KOPT-K1 (cell line): ENCODE data around the gene MEF2A.
A peak's percentile ranks its signal among the peaks of the same experiment; 100 is the strongest.
"Not testable (repeated sequence)": the region's sequence is repeated elsewhere in the genome, so short reads cannot be mapped to it uniquely, and the experiment has no call there.

Experiments
- H3K27ac ChIP-seq: fragments of 200-600 bp; sonication (generic); 2 replicates; pipeline ENCODE4 v1.5.1; 2016; ENCODE audit warnings: antibody characterized with exemption, mild to moderate bottlenecking, low read depth, low read length; ENCODE audit not compliant: poor library complexity, severe bottlenecking
- H3K36me3 ChIP-seq: fragments of 200-600 bp; sonication (generic); 2 replicates; pipeline ENCODE4 v1.5.1; 2017; ENCODE audit warnings: antibody characterized with exemption, mild to moderate bottlenecking, low read length, moderate library complexity; ENCODE audit not compliant: insufficient read depth
- H3K9me3 ChIP-seq: fragments of 200-600 bp; sonication (generic); 2 replicates; pipeline ENCODE4 v1.5.1; 2017; ENCODE audit warnings: antibody characterized with exemption, low read length, mild to moderate bottlenecking; ENCODE audit not compliant: insufficient read depth, poor library complexity, severe bottlenecking

MEF2A gene

DNA sequence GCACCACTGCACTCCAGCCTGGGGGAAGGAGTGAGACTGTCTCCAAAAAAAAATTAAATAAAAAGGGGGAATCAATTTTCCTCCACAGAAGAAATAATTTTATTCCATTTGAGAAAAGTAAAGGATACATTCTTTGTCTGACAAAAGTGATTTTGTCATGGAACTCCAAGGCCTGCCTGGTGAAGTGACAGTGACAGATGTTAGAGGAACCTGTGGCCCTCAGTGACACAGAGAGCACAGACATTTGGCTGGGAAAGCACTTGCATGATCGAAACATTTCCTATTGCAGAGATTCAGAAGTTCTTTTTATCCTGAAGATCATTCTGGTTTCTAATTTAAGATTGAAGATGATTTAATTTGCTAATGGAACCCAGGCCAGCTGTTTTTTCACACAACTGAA, 161.5 kb downstream of the MEF2A start:
- H3K9me3 ChIP-seq = no peaks in the 10 kb centered on the region

DNA sequence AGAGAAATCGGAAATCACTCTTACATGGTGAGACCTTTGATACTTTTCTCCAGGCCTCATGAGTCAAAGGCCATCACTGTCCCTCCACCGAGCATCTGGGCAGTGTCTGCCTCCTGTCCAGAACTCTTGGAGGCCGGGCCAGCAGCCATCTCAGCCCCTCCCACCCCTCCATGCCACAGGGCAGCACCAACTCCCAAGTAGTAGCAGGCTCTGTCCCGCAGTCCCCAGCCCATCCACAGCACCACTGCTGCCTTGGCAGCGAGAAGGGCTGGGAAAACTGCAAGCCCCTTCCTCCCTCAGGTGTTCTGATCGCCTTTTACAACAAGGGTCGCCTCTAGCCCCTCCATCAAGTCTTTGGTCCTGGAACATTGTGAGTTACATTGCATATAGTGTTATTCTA, 161.9 kb downstream of the MEF2A start:
- H3K27ac ChIP-seq = no peak overlapping the region
- no peaks in the 10 kb centered on the region for H3K9me3 ChIP-seq
- peaks cover 31% of the 10 kb centered on the region for H3K36me3 ChIP-seq

More for the DNA sequence above, 161.5 kb downstream of the MEF2A start:
- no peak overlapping the region for H3K27ac ChIP-seq
- H3K36me3 ChIP-seq = peaks cover 31% of the 10 kb centered on the region

DNA sequence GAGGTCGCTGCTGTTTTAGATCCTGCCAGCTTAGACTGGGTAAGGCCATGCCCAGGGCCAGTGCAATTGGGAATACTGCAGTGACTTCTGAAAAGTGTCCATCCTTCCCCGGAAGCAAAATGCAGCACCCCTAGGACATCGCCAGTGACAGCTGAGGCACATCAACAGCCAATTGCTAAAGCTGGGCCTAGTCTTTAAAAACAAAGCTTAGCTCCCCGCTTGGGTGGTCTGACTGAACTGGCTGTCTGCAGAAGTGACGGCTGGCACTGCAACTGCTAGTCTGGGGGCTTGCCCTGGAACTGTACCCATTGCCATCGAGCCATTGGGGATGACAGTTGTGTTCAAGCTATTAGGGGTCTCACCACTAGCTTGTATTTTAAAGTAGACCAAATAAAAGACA, 163.1 kb downstream of the MEF2A start:
- Histone ChIP-seq H3K9me3 (no peaks in the 10 kb centered on the region), H3K36me3 (peaks cover 31% of the 10 kb centered on the region), H3K27ac (no peak overlapping the region)

DNA sequence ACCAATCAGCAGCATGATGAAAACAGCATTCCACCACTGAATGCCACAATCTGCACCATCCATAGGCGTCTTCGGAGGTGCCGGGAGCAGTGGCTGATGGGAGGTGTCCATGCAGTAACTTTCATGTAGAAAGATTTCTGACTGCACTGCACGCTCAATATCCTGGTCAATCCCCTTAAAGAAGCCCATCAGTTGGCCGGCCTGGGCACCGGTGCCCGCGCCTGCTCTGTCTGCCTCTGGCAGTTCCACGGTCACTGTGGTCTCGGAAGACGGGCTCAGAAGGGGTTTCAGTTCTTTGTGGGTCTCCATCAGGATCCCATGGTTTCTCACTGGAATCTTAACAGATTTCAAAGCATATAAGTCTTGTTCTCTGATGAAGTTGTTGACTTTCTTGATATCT, 163.5 kb downstream of the MEF2A start:
- Histone ChIP-seq H3K27ac (no peak overlapping the region), H3K36me3 (peaks cover 31% of the 10 kb centered on the region), H3K9me3 (no peaks in the 10 kb centered on the region)

DNA sequence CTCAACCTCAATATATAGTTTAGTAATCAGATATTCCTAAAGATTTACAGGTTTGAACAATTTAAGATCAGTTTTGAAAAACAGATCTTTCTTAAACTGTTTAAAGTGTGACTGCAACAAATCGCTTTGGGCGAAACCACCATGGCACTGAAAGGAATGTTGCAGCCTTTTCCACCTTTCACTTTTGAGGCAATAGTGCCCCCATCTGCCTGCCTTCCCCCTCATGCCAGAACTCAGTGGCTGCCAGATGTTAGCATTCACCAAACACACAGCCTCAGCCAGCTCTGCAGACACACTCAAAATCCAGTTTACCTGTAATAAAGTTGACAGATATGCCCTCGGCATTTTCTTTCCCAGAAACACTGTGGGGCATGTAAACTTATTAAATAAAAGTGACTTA, 164.1 kb downstream of the MEF2A start:
- peaks cover 31% of the 10 kb centered on the region for H3K36me3 ChIP-seq
- H3K27ac ChIP-seq = no peak overlapping the region

DNA sequence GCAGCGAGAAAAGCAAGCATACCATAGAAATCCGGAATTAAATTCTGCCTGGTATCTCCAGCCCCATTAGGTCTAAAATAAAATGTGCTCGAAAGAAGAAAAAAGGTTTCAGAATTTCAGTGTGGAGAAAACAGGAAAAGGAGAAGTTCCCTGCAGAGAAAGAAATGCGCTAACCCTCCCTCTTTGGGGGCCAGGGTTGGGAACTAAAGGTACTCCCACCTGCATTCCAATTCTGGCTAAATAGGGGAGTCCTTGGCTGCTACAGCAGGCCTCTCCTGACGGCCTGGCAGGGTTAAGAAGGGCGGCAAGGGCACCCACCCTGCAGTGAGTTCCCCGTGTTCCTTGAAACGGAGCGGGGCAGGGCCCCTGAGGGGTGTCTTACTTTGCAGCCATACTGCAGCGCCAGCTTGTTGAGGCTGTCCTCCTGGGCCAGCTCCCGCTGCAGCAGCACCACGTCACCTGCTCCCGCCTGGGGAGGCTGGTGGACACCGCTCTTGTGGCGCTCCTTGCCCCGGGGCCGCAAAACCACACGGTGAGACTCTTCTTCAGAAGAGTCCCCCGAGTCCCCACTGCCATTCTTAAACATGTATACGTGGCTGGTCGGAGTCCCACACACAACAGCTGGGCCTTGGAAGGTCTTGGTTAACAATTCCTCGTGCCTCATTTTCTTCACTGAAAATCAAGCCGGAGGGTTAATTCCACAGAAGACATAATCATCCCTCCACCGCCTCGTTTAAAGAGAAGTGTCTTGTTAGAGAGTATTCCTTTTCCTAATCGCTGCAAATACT, 165.7 kb downstream of the MEF2A start:
- H3K9me3 ChIP-seq = no peaks in the 10 kb centered on the region
- H3K36me3 ChIP-seq = peaks cover 31% of the 10 kb centered on the region
- no peak overlapping the region for H3K27ac ChIP-seq

More for the DNA sequence above, 164.1 kb downstream of the MEF2A start:
- no peaks in the 10 kb centered on the region for H3K9me3 ChIP-seq

DNA sequence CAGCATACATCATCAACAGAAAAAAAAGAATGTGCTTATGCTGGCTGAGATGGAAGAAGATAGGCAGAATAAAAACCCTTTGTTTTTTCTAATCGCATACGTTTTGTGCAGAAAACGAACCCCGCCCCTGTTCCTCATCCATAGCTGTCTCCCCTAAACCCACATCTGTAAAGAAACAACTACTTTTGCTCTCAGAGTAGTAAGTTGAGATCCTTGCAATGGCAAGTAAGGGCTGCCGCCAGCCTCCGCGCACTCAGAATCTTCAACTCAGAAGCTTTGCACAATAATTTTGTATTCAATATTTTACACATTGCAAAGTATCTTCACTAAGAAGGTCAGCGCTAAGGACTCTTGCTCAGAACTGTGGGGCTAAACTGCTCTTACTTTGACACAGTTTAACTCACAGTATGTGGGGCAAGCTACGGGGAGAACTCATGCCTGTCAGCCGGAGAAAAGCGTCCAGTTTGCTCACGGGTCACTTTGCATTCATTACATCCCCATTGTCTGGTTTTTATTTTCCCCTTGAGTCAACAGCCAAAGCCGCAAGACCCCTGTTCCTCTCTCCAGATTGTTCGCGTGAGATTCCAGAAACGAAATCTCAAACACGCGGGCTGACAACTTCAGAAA, 166.5 kb downstream of the MEF2A start:
- H3K9me3 ChIP-seq = no peaks in the 10 kb centered on the region
- H3K27ac ChIP-seq = peak overlapping the region; percentile 70
- peaks cover 31% of the 10 kb centered on the region for H3K36me3 ChIP-seq

DNA sequence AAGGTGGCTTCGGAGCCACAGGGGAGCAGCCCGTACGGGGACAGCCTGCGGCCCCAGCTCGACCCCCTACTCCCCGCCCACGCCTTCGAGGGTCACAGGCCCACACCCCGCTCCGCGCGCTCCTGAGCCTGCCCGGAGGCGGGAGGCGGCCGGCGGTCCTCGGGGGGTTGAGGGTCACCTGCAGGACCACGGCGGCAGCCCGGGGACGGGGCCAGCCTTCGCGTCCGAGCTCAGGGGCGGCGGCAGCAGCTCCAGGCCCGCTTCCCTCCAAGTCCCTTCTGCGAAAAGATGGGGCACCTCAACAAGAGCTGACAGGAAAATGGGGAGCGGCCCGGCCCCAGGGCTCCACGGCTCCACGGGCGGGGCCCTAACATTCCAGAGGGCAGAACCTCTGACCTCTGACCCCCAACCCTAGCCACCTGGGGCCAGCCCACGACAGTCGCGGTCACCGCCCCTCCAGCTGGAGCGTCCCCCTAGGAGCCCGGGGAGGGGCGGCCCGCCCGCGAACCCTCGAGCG, 167.0 kb downstream of the MEF2A start:
- no peaks in the 10 kb centered on the region for H3K9me3 ChIP-seq
- peaks cover 29% of the 10 kb centered on the region for H3K36me3 ChIP-seq
- H3K27ac ChIP-seq = peak overlapping the region; percentile 70

DNA sequence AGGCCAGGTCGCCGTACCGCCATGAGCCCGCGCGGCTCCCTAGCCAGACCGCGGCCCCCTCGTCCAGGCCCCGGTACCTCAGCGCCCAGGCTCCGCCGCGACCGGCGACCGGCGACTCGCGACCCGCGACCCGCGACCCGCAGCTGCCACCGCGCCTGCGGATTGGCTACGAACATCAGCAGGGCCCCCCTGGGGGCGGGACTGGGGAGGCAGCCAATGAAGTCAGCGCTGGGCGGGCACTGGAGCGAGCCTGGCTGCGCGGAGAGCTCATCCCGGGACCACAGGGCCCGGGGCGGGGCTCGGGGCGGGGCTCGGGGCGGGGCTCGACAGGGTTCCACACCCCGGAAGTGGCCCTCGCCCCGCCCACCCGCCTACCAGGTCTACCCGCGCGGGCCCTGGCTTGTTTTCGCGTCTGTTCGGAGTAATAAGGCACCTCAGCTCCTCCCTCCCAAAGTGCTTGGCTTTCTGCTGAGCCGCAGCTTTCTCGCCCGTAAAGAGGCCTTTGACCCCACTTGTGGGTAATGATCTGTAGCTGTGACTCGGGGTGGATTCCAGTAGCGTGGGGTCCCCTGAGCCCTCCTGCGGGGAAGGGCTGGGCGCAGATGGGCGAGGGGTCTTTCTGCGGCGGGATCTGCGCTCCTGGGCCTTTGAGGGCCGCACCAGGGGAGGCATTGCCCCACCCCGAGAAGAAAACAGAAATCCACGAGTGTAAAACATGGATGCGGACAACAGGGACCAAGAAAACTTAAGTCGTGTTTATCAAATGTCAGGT, 167.7 kb downstream of the MEF2A start, which contains the start of gene LYSMD4:
TSS of gene LYSMD4 (minus strand) at position 170 of the 772 bp plus-strand sequence. CDS start 1,438 bp downstream, outside the sequence.
- Histone ChIP-seq H3K36me3 (peaks cover 23% of the 10 kb centered on the region), H3K27ac (peak within 1 kb of the TSS; percentile 70), H3K9me3 (no peaks in the 10 kb centered on the region)

DNA sequence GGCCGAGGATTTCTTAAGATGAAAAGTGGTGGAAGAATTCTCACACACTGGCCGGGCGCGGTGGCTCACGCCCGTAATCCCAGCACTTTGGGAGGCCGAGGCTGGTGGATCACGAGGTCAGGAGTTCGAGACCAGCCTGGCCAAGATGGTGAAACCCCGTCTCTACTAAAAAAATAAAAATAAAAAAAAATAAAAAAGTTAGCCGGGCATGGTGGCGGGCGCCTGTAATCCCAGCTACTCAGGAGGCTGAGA, 168.2 kb downstream of the MEF2A start:
- Histone ChIP-seq H3K36me3 (peaks cover 18% of the 10 kb centered on the region), H3K27ac (peak overlapping the region; percentile 70)
- not testable (repeated sequence) for H3K9me3 ChIP-seq

DNA sequence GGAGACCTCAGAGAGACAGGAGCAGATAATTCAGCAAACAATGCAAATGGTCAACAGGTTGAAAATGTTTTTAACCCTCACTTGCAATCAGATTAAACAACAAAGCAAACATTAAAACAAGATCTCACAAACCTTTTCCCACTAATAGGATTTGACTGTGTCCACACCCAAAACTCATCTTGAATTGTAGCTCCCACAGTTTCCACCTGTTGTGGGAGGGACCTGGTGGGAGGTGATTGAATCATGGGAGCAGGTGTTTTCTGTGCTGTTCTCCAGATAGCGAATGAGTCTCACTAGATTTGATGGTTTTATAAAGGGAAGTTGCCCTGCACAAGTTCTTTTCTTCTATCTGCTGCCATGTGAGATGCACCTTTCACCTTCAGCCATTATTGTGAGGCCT, 168.8 kb downstream of the MEF2A start:
- Histone ChIP-seq H3K36me3 (peaks cover 11% of the 10 kb centered on the region), H3K27ac (no peak overlapping the region), H3K9me3 (no peaks in the 10 kb centered on the region)

DNA sequence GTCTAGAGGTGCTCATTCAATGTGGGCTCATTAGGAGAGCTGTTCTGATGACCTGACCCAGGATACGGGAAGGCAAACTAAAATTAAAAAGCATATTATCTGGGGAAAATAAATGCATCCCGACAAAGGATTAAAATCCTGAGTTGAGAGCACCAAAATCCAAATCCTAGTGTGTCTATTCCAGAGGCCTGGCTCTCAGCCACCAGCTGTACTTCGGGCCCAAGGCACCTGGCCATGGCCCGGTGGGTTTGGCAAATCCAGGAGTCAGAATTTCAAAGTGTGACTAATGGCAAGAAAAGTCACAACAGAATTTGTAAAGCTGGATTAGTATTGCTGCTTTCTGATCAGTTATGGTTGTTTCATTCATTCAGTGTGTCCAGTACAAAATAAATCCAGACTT, 170.1 kb downstream of the MEF2A start:
- Histone ChIP-seq H3K9me3 (no peaks in the 10 kb centered on the region), H3K36me3 (peaks cover 1% of the 10 kb centered on the region; the same call in 1 of the 2 replicates), H3K27ac (no peak overlapping the region)

DNA sequence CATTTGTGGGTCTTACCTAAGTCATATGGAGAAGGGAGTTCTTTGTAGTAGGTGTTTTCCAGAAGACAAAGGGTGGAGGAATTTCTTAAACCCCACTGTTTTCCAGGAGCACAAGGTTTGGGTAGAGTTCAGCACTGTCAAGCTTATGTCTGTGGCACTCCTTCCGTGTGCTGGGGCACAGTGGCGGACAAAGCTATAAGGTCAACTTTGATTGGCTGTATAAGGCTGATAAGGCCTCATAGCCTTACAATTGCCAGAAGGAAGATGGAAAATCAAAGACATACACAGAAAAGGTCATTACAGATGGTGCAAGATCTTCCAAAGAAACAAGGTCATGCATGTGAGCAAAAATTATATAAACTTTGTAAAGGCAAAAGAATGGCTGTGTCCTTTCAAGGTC, 170.9 kb downstream of the MEF2A start:
- no peaks in the 10 kb centered on the region for H3K9me3 ChIP-seq
- H3K27ac ChIP-seq = no peak overlapping the region
- H3K36me3 ChIP-seq = no peaks in the 10 kb centered on the region

DNA sequence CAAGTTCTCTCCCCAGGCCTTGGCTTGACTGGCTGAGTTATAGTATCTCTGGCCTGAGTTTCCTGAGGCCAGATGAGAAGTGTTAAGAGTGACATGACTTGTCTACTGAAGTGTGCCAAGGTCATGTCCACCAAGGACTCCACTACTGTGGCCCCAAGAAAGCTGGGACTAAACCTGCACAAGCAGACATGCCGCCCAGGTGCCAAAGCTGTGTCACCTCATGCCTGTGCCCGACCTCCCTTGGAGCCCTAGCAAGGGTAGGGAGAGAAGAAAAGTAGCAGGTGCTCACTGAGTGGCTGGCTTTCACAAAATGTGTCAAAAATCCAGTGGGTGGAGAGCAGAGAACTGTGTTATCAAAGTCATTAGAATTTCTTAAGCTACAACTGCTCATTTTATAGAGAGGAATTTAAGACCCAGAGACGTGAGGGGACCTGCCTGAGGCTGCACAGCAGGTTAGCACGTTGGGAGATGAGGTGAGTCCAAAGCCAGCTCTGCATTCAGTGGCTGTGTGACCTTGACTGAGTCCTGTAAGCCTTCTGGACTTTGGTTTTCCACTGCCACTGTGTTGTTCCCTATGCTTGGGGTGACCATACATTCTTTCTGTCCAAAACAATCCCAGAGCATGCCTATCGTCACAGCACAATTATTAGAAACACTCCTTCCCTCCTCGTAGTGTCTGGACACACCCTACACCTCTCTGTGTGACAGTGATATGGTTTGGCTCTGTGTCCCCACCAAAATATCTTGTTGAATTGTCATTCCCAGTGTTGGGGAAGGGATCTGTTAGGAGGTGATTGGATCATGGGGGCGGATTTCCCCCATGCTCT, 172.4 kb downstream of the MEF2A start:
- Histone ChIP-seq H3K36me3 (no peaks in the 10 kb centered on the region), H3K9me3 (no peaks in the 10 kb centered on the region), H3K27ac (no peak overlapping the region)
